Measurements from ENCODE around the gene LYSMD2. TPM values are rescaled to one million over a fixed set of nuclear protein-coding genes. Genes with fewer than 3 reads are reported as not detected.
"Not testable (repeated sequence)": the region's sequence is repeated elsewhere in the genome, so short reads cannot be mapped to it uniquely, and the experiment has no call there.

The LYSMD2 gene
- 4.3 TPM for total RNA-seq
- long read RNA-seq, transcript LYSMD2-201 (3 exons, 1,759 nt) = major isoform, 10 of 10 reads
- long read RNA-seq, partial matches to known transcripts = 0 of 10 reads
- long read RNA-seq, other reads (novel, unspliced or antisense) = 0 of 10 reads

- DNase-seq (peak; percentile 92), ATAC-seq (ENCODE audit: poor library complexity) (peak; percentile 96)
- intact Hi-C loops (cut with DNase I) = no loop called here
Observed at GRCh38 chr15:51737522-51738305, at the start of gene LYSMD2. TSS of gene LYSMD2 (minus strand) at chr15:51737655. CDS start at chr15:51737622, 33 bp downstream.

- ATAC-seq (ENCODE audit: poor library complexity); intact Hi-C loops (cut with DNase I): not testable (repeated sequence)
Observed at GRCh38 chr15:51787130-51787529, 49.7 kb upstream of the LYSMD2 start.

GRCh38 chr15:51783967-51784366, 46.5 kb upstream of the LYSMD2 start:
- DNase-seq (no peak), ATAC-seq (ENCODE audit: poor library complexity) (no peak)
- intact Hi-C loops (cut with DNase I) = no loop called here

More at GRCh38 chr15:51787130-51787529, 49.7 kb upstream of the LYSMD2 start:
- DNase-seq = not testable (repeated sequence)

- intact Hi-C loops (cut with DNase I) = no loop called here
- ATAC-seq (ENCODE audit: poor library complexity) = no peak
- DNase-seq = no peak
Observed at GRCh38 chr15:51782357-51782896, 45.0 kb upstream of the LYSMD2 start.

- DNase-seq (no peak), ATAC-seq (ENCODE audit: poor library complexity) (no peak)
- intact Hi-C loops (cut with DNase I) = no loop called here
Observed at GRCh38 chr15:51781506-51781905, 44.1 kb upstream of the LYSMD2 start.

- ATAC-seq (ENCODE audit: poor library complexity) (no peak), DNase-seq (no peak)
- intact Hi-C loops (cut with DNase I) = no loop called here
Observed at GRCh38 chr15:51780636-51781035, 43.2 kb upstream of the LYSMD2 start.

- intact Hi-C loops (cut with DNase I) = loop anchor here (2.0 to 10.0 kb wide), 2 partner anchors 52 to 126 kb away; no protein-coding TSS in a partner anchor
- DNase-seq (no peak), ATAC-seq (ENCODE audit: poor library complexity) (peak; percentile 96)
Observed at GRCh38 chr15:51776952-51777569, 39.6 kb upstream of the LYSMD2 start.

- ATAC-seq (ENCODE audit: poor library complexity) = peak; percentile 89
- intact Hi-C loops (cut with DNase I) = loop anchor here (2.0 to 10.0 kb wide), 2 partner anchors 51 to 125 kb away; no protein-coding TSS in a partner anchor
- DNase-seq = no peak
Observed at GRCh38 chr15:51775967-51776816, 38.7 kb upstream of the LYSMD2 start.

GRCh38 chr15:51774916-51775315, 37.5 kb upstream of the LYSMD2 start:
- ATAC-seq (ENCODE audit: poor library complexity) (no peak), DNase-seq (no peak)
- intact Hi-C loops (cut with DNase I) = loop anchor here (10.0 kb wide), 1 partner anchor 50 kb away; no protein-coding TSS in a partner anchor

GRCh38 chr15:51771773-51772172, 34.3 kb upstream of the LYSMD2 start:
- no peak for ATAC-seq (ENCODE audit: poor library complexity)
- intact Hi-C loops (cut with DNase I) = loop anchor here (10.0 kb wide), 1 partner anchor 47 kb away; no protein-coding TSS in a partner anchor

GRCh38 chr15:51770902-51771301, 33.4 kb upstream of the LYSMD2 start:
- intact Hi-C loops (cut with DNase I) = loop anchor here (10.0 kb wide), 1 partner anchor 46 kb away; no protein-coding TSS in a partner anchor
- DNase-seq = no peak
- no peak for ATAC-seq (ENCODE audit: poor library complexity)

More at GRCh38 chr15:51771773-51772172, 34.3 kb upstream of the LYSMD2 start:
- DNase-seq = no peak

- DNase-seq = peak; percentile 44
- no peak for ATAC-seq (ENCODE audit: poor library complexity)
- intact Hi-C loops (cut with DNase I) = no loop called here
Observed at GRCh38 chr15:51768018-51768417, 30.6 kb upstream of the LYSMD2 start.

- no peak for ATAC-seq (ENCODE audit: poor library complexity)
- intact Hi-C loops (cut with DNase I) = no loop called here
- no peak for DNase-seq
Observed at GRCh38 chr15:51766341-51766740, 28.9 kb upstream of the LYSMD2 start.

- no peak for DNase-seq
- ATAC-seq (ENCODE audit: poor library complexity) = no peak
- intact Hi-C loops (cut with DNase I) = no loop called here
Observed at GRCh38 chr15:51765751-51766150, 28.3 kb upstream of the LYSMD2 start.

- no peak for ATAC-seq (ENCODE audit: poor library complexity)
- no peak for DNase-seq
- intact Hi-C loops (cut with DNase I) = no loop called here
Observed at GRCh38 chr15:51760805-51761204, 23.4 kb upstream of the LYSMD2 start.

- DNase-seq = peak; percentile 63
- peak; percentile 94 for ATAC-seq (ENCODE audit: poor library complexity)
- intact Hi-C loops (cut with DNase I) = no loop called here
Observed at GRCh38 chr15:51759557-51760070, 22.2 kb upstream of the LYSMD2 start.

GRCh38 chr15:51758645-51759044, 21.2 kb upstream of the LYSMD2 start:
- DNase-seq (peak; percentile 72), ATAC-seq (ENCODE audit: poor library complexity) (peak; percentile 86)
- intact Hi-C loops (cut with DNase I) = no loop called here

- ATAC-seq (ENCODE audit: poor library complexity) (no peak), DNase-seq (no peak)
- intact Hi-C loops (cut with DNase I) = no loop called here
Observed at GRCh38 chr15:51757450-51757849, 20.0 kb upstream of the LYSMD2 start.

Data from Right ventricle myocardium superior (tissue), 1 donor.